B cell (primary cell): ENCODE results near the gene NKX3-2. TPM values are rescaled to one million over a fixed set of nuclear protein-coding genes. Genes with fewer than 3 reads are reported as not detected.
A peak's percentile ranks its signal among the peaks of the same experiment; 100 is the strongest.

ENCODE experiments used
- ATAC-seq: fragments of 200-7000 bp; cut with Tn5 transposase; one replicate; pipeline ENCODE4 v1.10.0; 2021; ENCODE audit warnings: low read depth, mild to moderate bottlenecking, moderate number of reproducible peaks, moderate library complexity
- CTCF ChIA-PET: fragments of 350-600 bp; sonication (Branson Sonifier 250); formaldehyde crosslinking; loops from one replicate; lab custom pipeline; 2021; ENCODE audit warnings: antibody characterized with exemption, inconsistent platforms; lab: Charles Lee
- POLR2A ChIA-PET: fragments of 350-600 bp; sonication (Branson Sonifier 250); formaldehyde crosslinking; loops from one replicate; lab custom pipeline; 2021; ENCODE audit warnings: antibody characterized with exemption; lab: Charles Lee
- DNase-seq: peaks from one replicate; pipeline ENCODE4 v3.0.0; 2013
- H2AFZ ChIP-seq: 2 replicates; pipeline ENCODE4 v1.6.1; 2012; ENCODE audit warnings: mild to moderate bottlenecking, low read depth, low read length; ENCODE audit not compliant: insufficient read depth, poor library complexity, severe bottlenecking
- H3K27ac ChIP-seq, 2 donors: 1 replicate in 1 of 2; 2 replicates in 1 of 2; pipeline ENCODE4 v1.5.1; 2012 to 2013; ENCODE audit warnings: low read length in 2 of 2, mild to moderate bottlenecking in 2 of 2, moderate library complexity in 1 of 2
- H3K27me3 ChIP-seq, 4 experiments: fragments of 200-600 bp in 1 of 4; sonication (generic) in 1 of 4; replicated peaks in 1 of 4; 1 replicate in 2 of 4; 2 replicates in 2 of 4; pipeline versions ENCODE4 v1.6.1 to v1.7.0; 2013 to 2016; ENCODE audit warnings: low read length in 3 of 4, mild to moderate bottlenecking in 2 of 4, mixed read lengths in 1 of 4, moderate library complexity in 1 of 4; ENCODE audit not compliant: insufficient read depth in 4 of 4, control insufficient read depth in 3 of 4; ENCODE audit errors: control extremely low read depth in 1 of 4
- H3K36me3 ChIP-seq, 2 experiments: replicated peaks in 1 of 2; 1 replicate in 1 of 2; 2 replicates in 1 of 2; pipeline versions ENCODE4 v1.6.1 to v1.7.1; 2013; ENCODE audit warnings: low read length in 1 of 2; ENCODE audit not compliant: insufficient read depth in 2 of 2, control insufficient read depth in 1 of 2; ENCODE audit errors: control extremely low read depth in 1 of 2, extremely low read depth in 1 of 2
- H3K4me1 ChIP-seq, 2 donors: fragments of 200-600 bp in 1 of 2; sonication (generic) in 1 of 2; 1 replicate in 1 of 2; 2 replicates in 1 of 2; pipeline versions ENCODE4 v1.5.1 to v1.6.1; 2013 to 2017; ENCODE audit warnings: low read length in 2 of 2; ENCODE audit not compliant: control insufficient read depth in 2 of 2, insufficient read depth in 2 of 2
- H3K4me2 ChIP-seq: replicated peaks from 2 replicates; pipeline ENCODE3; 2012; ENCODE audit warnings: mild to moderate bottlenecking, low read depth, low read length; ENCODE audit not compliant: poor library complexity, severe bottlenecking
- H3K4me3 ChIP-seq, 5 experiments: fragments of 200-600 bp in 1 of 5; sonication (generic) in 1 of 5; 1 replicate in 3 of 5; 2 replicates in 2 of 5; pipeline versions ENCODE4 v1.5.1 to v1.7.0; 2011 to 2016; ENCODE audit warnings: low read length in 4 of 5, mild to moderate bottlenecking in 4 of 5, low read depth in 2 of 5, control low read depth in 1 of 5, moderate library complexity in 1 of 5; ENCODE audit not compliant: insufficient read depth in 1 of 5; ENCODE audit errors: control extremely low read depth in 1 of 5, extremely low read depth in 1 of 5
- H3K79me2 ChIP-seq: fragments of 200-600 bp; sonication (generic); one replicate; pipeline ENCODE4 v1.6.0; 2016; ENCODE audit warnings: low read length; ENCODE audit not compliant: control insufficient read depth, insufficient read depth
- H3K9ac ChIP-seq: fragments of 200-600 bp; sonication (generic); 2 replicates; pipeline ENCODE4 v1.6.1; 2017; ENCODE audit warnings: mild to moderate bottlenecking, low read length, moderate library complexity
- H3K9me3 ChIP-seq, 3 donors: one replicate each; pipeline versions ENCODE4 v1.6.1 to v1.7.1; 2013; ENCODE audit warnings: low read length in 2 of 3; ENCODE audit not compliant: control insufficient read depth in 2 of 3, insufficient read depth in 1 of 3; ENCODE audit errors: control extremely low read depth in 1 of 3
- H4K20me1 ChIP-seq: 2 replicates; pipeline ENCODE4 v1.6.0; 2012; ENCODE audit warnings: mild to moderate bottlenecking, low read length; ENCODE audit not compliant: insufficient read depth, control insufficient read depth, poor library complexity, severe bottlenecking
- H3K27ac Mint-ChIP-seq: one replicate; pipeline ENCODE4 v1.8.0; 2021; ENCODE audit warnings: mixed read lengths
- H3K27me3 Mint-ChIP-seq: one replicate; pipeline ENCODE4 v1.8.0; 2021; ENCODE audit warnings: mixed read lengths
- H3K4me1 Mint-ChIP-seq: one replicate; pipeline ENCODE4 v1.8.0; 2021; ENCODE audit warnings: mixed read lengths
- H3K4me3 Mint-ChIP-seq: one replicate; pipeline ENCODE4 v1.8.0; 2021; ENCODE audit warnings: mixed read lengths
- H3K9me3 Mint-ChIP-seq: one replicate; pipeline ENCODE4 v1.8.0; 2022; ENCODE audit warnings: mixed read lengths; ENCODE audit not compliant: insufficient read depth
- CTCF ChIP-seq: fragments of 200-600 bp; IDR thresholded peaks from one replicate; pipeline ENCODE4 v1.8.0; 2022; ENCODE audit warnings: antibody characterized with exemption, mild to moderate bottlenecking
- EZH2 ChIP-seq: IDR thresholded peaks from 2 replicates; pipeline ENCODE4 v1.6.1; 2012; ENCODE audit warnings: borderline replicate concordance, low read depth, mild to moderate bottlenecking, moderate library complexity, low read length; ENCODE audit not compliant: insufficient read depth, poor library complexity, severe bottlenecking
- WGBS: methylation state at CpG from one replicate; pipeline ENCODE4 v1.1.5; 2013; ENCODE audit warnings: missing lambda C conversion rate; ENCODE audit not compliant: insufficient coverage; 5-methylcytosine and 5-hydroxymethylcytosine counted together
- intact Hi-C: fragments of 100-400 bp; cut with micrococcal nuclease; formaldehyde crosslinking; loops from one replicate; pipeline ENCODE4 v1.10.0; 2022
- polyA plus RNA-seq: library from polyadenylated mRNA; depleted of rRNA; stranded (reverse); fragments of >200 nt; gene quantifications from 2 replicates; pipeline ENCODE4 v1.2.3, GENCODE V29; 2012
- total RNA-seq, 2 donors: library from RNA; stranded (reverse); fragments of 120-200 nt in 1 of 2; gene quantifications; 1 replicate in 1 of 2; 2 replicates in 1 of 2; pipeline versions ENCODE4 v1.2.3 to v1.2.4, GENCODE V29; 2013 to 2022

Gene NKX3-2
- total and polyA plus RNA-seq, 2 donors (not counting 1 experiment from before 2014, with no cell fraction given) = not detected

- H3K27ac Mint-ChIP-seq = no peak overlapping the region
- CTCF ChIA-PET = interaction anchor here (0.6 kb wide), 1 partner anchor 9 kb away, joined by 3 read pairs; no protein-coding TSS in a partner anchor
- WGBS = 11% methylated on average over 11 of the region's 23 CpGs
- no peaks in the 10 kb centered on the region for H4K20me1 ChIP-seq
- no peak overlapping the region for H3K9ac ChIP-seq
- peaks cover 0 to 100% (median 90%) of the 10 kb centered on the region in 4 experiments for H3K27me3 ChIP-seq
- ATAC-seq (no peak), DNase-seq (peak; percentile 38)
- no peak overlapping the region for H3K27ac ChIP-seq
- H3K4me1 Mint-ChIP-seq = peaks cover 20% of the 10 kb centered on the region
- peaks cover 1 to 98% (median 47%) of the 10 kb centered on the region in 3 donors for H3K9me3 ChIP-seq
- peaks cover 64% of the 10 kb centered on the region for H3K27me3 Mint-ChIP-seq
- H3K9me3 Mint-ChIP-seq = peaks cover 7% of the 10 kb centered on the region
- H3K79me2 ChIP-seq = no peaks in the 10 kb centered on the region
- POLR2A ChIA-PET = interaction anchor here (0.6 kb wide), 1 partner anchor 82 kb away, joined by 7 read pairs; no protein-coding TSS in a partner anchor
- H3K36me3 ChIP-seq = no peaks in the 10 kb centered on the region
- no peak overlapping the region for H3K4me2 ChIP-seq
- H3K4me3 Mint-ChIP-seq = no peak overlapping the region
- H3K4me3 ChIP-seq = no peak overlapping the region
- no peak overlapping the region for H2AFZ ChIP-seq
- intact Hi-C loops = no loop called here
- TF ChIP-seq EZH2 = no peak
- TF ChIP-seq CTCF = no peak
- H3K4me1 ChIP-seq = peaks cover 50 to 69% of the 10 kb centered on the region in 2 donors
Observed at GRCh38 chr4:13539047-13539618, 5.2 kb downstream of the NKX3-2 start.

DNA sequence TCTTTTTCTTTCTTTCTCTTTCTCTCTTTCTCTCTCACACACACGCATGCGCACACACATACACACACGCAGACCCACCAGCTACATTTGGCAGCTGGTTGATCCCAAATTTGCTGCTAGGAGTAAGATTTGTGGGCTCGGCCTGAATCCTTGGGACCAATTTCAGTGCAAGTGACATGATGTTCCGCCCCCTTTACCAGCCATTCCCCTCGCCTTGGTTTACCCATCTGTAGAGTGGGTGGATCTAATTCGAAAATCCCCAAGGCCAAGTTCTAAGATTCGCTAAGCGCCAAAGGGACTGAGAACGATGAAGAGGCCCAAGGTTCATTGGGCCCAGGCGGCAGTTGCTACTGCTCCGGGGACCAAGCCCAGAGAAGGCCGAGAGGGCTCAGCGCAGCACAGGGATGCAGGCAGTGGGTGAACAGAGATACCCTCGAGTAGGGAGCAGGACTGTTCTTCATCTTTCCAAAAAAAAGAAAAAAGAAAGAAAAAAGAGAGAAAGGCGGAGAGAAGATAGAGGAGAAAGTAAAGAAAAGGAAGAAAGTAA, 5.8 kb downstream of the NKX3-2 start:
- Mint-ChIP-seq H3K4me1 (peaks cover 18% of the 10 kb centered on the region), H3K9me3 (peaks cover 7% of the 10 kb centered on the region), H3K27ac (peak overlapping the region; percentile 29), H3K4me3 (no peak overlapping the region), H3K27me3 (peaks cover 68% of the 10 kb centered on the region)
- Histone ChIP-seq H4K20me1 (no peaks in the 10 kb centered on the region), H3K27ac (no peak overlapping the region), H3K36me3 (no peaks in the 10 kb centered on the region), H3K27me3 (peaks cover 0 to 100% (median 93%) of the 10 kb centered on the region in 4 experiments), H3K4me3 (no peak overlapping the region), H3K4me1 (peaks cover 44 to 67% of the 10 kb centered on the region in 2 donors), H3K79me2 (no peaks in the 10 kb centered on the region), H2AFZ (no peak overlapping the region), H3K4me2 (no peak overlapping the region), H3K9ac (no peak overlapping the region), H3K9me3 (peaks cover 1 to 100% (median 47%) of the 10 kb centered on the region in 3 donors)
- TF ChIP-seq CTCF (no peak), EZH2 (peak; percentile 60)
- ATAC-seq = no peak
- POLR2A ChIA-PET = no interaction called here
- intact Hi-C loops = loop anchor here (1.0 kb wide), 1 partner anchor 40 kb away; no protein-coding TSS in a partner anchor
- CTCF ChIA-PET = interaction anchor here (0.6 kb wide), 1 partner anchor 10 kb away, joined by 3 read pairs; no protein-coding TSS in a partner anchor
- no peak for DNase-seq
- 30% methylated on average over 9 of the region's 16 CpGs for WGBS
